GM19099 (cell line): ENCODE data around the gene MAP3K20.

Experiments used
- POLR2A ChIP-seq: IDR thresholded peaks from 3 replicates; pipeline ENCODE4 v1.6.1; 2011; ENCODE audit warnings: low read depth; ENCODE audit not compliant: insufficient read length; ENCODE audit errors: extremely low read depth

Gene MAP3K20

DNA sequence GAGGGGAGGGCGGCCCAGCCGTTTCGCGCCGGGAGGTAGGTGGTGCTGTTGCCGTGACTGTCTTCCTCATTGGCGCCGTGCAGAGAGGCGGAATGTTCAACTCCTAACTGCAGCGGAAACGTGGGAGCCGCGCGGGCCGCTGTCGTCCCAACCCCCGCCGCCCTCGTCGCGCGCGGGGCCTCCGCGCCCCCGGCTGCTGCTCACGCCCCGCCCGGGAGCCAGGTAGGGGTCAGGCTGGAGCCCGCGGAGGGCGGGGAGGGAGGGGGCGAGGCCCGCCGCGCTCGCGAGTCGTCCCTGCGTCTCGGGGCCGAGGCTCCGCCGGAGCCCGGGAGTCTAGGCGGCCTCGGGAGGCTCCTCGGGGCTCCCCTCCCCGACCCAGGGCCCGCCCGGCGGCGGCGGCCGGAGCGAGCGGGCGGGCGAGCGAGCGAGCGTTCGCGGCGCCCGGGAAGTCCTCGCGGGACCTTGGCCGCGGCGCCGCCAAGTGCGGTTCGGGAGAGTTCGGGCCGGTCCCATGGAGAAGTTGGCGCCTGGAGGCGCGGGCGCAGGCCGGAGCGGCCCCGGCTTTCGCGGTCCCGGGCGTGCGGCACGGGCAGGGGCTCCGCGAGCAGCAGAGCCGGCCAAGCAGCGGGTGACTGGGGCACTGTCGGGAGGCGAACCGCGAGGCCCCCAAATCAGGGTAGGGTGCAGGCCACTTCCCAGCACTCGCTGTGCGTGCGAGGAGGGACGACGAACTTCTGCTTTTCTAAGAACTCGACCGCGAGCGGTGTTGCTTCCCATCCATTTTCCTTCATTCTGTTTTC lies at the start of gene MAP3K20:
TSS of gene MAP3K20 (plus strand) at position 66 of the 800 bp plus-strand sequence. CDS start 15,186 bp downstream, outside the sequence.
- TF ChIP-seq POLR2A, result peak; percentile 49

DNA sequence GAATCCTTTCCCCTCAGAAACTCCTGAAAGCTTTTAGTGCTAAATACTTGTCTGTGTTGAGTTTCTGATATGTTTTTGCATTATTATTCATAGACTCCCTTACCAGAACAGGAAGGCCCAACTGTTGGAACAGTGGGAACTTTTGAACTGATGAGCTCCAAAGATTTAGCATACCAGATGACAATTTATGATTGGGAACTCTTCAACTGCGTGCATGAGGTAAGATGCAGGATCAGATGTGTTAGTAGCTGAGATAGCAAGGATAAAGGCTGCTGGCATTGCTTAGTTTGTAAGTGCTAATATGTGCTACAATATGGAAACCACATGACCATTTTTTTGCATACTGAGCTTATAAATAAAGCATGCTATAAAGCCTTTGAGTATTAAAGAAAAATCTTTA lies 49.2 kb upstream of the MAP3K20 start:
- TF ChIP-seq POLR2A, result no peak

DNA sequence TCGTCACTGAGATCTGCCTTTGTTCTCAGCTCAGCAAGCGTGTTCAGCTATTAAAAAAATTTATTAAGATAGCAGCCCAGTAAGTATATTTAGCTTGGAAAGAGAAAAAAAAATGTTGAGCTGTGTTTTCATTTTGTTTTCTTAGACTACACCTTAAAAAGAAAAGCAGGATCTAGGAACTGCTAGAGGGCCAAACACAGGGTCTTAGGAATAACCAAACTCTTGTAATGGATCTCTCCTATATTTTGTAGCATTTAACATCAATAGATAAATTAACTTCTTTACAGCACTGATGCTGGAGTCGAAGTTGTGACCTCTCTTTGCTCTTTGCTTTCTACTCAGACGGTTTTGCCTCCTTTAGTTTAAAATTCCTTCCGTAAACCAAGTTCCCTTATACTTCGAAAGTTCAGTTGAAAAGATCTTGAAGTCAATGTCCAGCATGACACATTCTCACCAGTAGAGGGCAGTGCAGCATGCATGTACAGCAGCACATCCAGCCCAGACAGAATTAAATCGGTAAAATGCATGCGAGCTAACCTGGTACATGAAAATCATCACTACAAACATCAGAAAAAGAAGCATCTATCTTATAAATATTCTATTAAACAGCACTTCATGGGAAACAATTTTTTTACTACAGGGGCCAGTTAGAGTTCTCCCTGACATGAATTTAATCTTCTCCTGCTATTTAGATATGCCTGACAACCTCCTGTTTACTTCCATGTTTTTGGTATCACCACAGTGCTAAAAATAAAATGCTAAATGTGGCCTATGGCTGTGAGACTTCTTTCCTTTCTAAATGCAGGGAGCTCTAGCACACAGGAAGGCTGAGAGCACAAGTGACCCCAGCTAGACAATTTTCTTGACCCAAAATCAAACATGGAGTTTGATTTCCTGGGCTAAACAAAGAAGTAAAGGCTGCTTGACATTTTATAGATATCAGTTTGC lies 48.2 kb upstream of the MAP3K20 start:
- TF ChIP-seq POLR2A, result no peak

DNA sequence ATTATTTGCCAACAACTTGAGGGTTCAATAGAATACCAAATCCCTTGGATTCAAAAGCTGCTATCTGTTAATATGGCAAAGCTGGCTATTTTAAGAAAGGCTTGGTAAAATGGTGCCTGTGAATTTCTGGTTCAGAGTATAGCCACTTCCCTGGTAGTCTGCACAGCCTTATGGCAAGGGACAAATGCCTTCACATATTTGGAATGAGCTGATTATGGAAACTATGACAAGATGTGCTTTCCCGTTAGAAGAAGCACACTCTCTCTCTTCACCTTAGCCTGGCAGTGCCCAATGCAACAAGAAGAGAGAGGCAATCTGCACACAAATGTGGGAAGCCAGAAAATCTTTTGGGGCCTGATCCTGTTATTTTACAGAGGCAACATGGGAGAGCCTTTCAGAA lies 47.5 kb upstream of the MAP3K20 start:
- TF ChIP-seq POLR2A, result no peak

DNA sequence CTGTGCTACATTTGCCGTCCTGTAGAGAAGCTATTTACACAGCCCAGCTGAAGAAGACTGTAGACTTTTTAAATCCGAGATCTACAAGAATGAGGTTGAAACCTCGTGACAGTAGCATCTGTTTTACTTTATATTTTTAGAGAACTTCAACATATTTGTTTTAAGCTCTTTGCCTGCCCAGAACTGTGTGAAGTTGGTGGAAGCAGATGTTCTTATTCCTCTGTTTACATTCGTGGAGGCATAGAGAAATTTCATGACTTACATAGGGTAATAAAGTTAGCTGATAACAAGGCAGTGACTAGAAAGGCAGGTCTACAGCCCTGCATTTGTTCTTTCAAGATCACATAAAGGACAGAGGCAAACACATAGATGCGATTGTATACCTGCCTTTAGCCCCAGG lies 47.0 kb upstream of the MAP3K20 start:
- TF ChIP-seq POLR2A, result no peak

DNA sequence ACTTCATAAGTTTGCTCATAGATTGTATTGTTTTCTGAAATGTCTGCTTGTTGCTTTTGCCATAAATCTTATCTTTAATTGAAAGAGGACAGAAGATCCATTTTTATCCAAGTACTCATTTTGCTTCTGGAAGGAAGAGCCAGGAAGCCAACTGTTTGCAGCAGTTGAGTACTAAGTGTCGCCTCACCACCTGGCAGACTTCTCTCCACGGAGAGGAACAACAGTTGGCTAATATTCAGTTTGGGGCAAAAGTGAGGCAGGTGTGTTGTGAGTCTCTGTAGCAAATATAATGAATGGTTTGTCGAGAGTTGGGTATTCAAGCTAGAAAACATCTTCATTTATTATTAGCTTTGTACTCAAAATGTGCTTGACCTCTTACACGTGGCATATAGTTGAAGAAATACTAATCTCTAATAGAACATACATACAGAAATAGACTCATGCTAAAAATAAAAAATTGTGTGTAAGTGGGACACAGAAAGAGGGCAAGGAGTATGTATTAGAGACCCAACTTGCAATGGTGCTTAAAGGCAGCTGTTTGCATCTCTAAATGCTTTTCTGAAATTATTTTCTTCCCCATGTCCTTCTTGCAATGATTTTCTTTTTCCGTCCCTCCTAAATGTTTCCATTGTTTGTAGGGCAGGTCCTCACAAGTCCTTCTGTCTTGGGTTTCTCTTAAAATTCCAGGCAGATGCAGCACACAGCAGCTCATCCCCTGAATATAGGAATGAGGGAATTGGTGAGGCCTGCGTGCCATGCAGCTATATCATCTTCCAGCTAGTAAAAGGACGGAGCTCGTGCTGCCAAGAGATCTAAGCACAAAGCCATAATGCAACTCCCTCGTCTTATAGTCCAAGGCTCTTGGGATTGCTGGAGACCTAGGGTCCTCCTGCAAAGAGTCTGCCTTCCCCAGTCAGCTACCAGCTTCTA lies 44.8 kb upstream of the MAP3K20 start:
- TF ChIP-seq POLR2A, result no peak

DNA sequence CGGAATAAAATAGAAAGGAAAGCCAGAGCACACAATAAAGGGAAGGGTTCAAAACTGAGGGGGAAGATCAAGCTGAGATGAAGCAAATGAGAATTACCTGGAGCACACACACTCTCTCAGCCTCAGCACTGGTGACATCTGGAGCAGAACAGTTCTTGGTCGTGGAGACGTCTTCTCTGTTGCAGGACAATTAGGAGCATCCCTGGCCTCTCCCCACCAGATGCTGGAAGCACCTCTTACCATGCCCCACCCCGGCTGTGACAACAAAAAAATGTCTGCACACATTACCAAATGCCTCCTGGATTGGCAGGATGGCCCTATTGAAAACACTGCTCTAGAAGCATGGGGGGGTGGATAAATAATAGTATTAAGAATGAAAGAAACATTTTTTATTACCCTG lies 43.6 kb upstream of the MAP3K20 start:
- TF ChIP-seq POLR2A, result no peak

DNA sequence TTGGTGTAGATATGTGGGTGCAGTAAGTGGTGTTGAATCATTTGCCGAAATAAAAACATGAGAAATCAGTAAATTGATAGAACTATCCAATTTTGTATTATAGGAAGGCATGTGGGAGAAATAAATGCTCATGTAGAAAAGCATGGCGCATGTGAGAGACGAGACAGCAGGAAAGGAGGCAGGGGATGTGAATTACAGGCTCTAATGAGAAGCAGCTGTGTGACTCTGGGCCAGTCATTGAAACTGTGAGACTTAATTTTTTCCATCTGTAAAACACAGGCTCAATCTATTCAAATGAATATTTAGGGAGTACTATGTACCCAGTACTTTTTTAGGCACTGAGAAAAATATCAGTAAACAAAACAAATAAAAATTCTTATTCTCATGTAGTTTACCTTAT lies 42.6 kb upstream of the MAP3K20 start:
- TF ChIP-seq POLR2A, result no peak

DNA sequence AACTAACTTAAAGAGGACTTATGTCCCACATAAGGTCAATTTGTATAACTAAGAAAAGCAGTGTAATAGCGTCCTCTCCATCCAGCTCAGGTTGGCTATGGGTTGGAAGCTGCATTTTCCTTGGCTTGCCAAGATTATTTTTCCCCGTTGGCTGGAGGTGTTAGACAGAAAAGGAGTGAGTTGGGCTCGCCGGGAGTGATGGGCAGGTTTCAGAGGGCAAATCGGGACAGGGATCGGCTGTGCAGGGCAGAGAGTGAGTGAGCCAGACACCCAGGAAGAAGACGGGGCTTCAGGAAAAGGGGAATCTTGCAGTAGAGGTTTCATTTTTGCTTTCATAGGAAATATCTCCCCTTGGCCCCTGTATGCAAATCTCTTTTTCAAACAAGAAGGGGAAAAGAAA lies 41.5 kb upstream of the MAP3K20 start:
- no peak for TF ChIP-seq POLR2A

DNA sequence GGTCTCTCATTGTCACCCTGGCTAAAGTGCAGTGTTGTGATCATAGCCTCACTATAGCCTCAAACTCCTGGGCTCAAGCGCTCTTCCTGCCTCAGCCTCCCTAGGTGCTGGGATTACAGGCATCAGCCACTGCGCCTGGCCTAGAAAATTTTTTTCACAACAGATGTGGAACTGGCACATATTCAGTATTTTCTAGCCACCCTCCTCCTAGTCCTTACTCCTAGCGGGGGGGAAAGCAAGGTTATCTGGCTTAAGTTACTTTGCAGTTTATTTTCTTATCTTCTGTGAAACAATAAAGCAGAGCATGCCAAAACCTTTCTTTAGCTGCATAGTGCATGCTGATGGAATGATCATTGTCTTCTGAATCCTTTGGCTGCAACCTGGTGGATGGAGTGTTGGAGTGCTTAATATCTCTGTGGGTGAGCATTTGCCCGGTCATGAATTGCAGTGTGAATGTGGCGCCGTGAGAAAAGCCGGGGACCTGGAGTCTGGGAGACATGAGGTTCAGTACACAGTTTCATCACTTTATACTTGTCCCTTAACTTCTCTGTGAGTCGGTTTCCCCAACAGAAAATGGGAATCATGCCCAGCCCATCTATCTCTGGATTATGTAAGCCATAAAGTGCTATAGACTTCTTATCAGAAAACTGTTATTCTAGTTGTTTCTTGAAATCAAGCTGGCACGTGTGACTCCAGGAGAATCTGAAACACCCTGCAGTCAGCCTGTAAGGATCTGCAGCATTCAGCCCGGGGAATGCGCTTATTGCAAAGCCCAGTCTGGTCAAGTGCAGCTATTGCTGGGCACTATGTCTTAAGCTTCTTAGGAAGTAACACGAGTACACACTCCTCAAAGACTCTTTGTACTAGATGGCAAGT lies 38.2 kb upstream of the MAP3K20 start:
- no peak for TF ChIP-seq POLR2A

DNA sequence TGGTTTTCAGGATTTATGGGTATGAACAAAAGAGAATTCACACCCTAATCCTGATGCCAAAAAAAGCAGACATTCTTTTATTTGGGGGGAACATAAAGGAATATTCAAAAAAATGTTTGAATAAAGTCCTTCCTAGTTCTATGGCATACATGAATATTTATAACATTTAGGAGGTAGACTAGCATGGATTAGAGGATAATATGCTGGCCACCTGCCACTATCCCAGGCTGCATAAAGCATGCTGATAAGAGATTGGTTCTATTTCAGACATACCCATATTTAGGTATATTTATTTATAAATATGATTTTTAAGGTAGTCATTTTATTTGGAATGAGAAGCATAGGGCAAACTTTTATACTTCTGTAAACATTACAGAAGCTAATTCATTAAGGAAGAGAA lies 34.9 kb upstream of the MAP3K20 start:
- no peak for TF ChIP-seq POLR2A

DNA sequence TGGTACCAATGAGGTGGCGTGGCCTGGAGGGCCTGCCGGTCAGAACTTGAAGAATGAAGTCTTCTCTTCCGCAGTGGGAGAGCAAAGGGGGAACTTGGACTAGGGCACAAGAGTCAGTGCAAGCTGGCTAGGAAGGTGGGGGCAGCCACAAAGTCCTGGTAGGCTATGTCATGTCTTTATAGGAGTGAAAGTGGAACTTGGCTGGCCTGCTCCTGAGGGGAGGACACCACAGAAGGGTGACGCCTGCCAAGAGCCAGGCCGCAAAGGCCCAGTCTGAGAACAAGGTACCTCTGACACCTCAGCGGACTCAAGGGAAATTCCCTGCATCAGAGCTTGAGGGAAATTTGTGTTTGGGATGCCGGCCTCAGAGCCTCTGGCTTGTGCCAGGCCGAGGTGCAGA lies 32.2 kb upstream of the MAP3K20 start:
- no peak for TF ChIP-seq POLR2A

DNA sequence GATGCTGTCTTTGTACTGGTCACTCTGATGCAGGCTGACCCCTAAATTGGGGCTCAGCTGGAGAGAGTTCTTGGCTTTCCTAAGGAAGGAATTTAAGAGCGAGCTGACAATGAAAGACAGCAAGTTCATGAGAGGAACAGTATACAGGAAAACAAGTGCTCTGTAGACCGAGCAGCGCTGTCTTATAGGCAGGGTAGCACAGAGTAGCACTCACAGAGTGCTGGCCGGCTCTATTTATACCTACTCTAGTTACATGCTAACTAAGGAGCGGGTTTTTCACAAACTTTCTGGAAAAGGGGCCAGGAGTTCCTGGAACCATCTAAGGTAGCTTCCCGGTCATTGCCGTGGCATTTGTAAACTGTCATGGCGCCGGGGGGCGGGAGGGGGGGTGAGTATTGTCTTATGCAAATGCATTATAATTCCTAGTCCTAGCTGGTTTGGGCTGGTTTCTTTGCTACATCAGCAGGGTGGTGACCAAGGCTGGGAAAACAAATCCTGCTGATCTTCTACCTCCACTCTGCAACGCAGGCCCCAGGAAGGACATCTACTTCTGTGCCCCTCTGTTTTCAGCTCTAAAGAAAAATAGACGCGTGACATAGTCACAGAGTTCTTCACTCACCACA lies 31.6 kb upstream of the MAP3K20 start:
- TF ChIP-seq POLR2A, result no peak
